ENCODE results near the gene CREB3L2. TPM values are rescaled to one million over a fixed set of nuclear protein-coding genes. Genes with fewer than 3 reads are reported as not detected.
"Not testable (repeated sequence)": the region's sequence is repeated elsewhere in the genome, so short reads cannot be mapped to it uniquely, and the experiment has no call there.

Gene CREB3L2
- polyA plus RNA-seq, 4 donors = 42.3 to 53.0 (median 49.4) TPM

- no peak for DNase-seq (ENCODE audit: low read depth in 4 of 4, low spot score in 2 of 4)
Measured at GRCh38 chr7:137850571-137850970, 151.3 kb downstream of the CREB3L2 start.

DNA sequence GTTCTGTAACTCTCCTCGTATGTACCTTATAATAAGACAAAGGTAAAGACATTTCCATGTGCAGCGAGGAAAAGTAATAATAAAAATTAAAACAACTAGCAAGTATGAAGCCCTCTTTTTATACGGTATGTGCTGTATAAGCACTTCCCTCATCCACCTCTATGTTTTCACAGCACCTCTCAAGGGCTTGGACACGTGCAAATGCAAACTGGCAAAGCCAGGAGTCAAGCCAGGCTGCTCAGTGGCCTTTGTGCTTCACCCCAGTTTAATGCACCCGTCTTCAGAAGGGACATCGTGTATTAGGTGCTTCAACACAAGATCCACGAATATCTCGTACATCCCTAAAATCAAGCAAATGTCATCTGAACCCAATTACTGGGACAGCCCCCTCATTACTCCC lies 153.8 kb downstream of the CREB3L2 start:
- no peak for DNase-seq (ENCODE audit: low read depth in 4 of 4, low spot score in 2 of 4)

DNA sequence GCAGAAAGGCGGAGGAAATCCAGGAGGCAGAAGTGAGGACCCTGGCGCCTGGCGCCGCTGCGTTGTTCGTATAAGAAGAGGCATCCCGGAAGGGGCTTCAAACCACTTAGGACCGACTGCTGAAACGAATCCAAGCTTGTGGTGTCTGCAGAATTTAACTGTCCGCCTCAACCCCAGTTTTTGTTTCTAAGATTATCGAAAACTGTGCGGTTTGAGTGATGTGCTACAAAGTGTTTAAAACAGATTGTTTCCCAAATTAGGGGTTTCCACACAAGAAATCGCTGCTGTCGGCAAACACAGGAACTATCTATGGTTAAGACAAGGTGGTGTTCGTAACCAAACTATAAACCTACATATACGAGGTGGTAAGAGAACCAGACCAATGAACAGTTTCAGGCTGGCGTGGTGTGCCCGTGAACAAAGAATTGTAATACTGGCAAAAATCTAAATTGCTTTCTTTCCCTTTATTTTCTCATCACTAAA lies 154.3 kb downstream of the CREB3L2 start:
- DNase-seq (ENCODE audit: low read depth in 4 of 4, low spot score in 2 of 4) = no peak

DNA sequence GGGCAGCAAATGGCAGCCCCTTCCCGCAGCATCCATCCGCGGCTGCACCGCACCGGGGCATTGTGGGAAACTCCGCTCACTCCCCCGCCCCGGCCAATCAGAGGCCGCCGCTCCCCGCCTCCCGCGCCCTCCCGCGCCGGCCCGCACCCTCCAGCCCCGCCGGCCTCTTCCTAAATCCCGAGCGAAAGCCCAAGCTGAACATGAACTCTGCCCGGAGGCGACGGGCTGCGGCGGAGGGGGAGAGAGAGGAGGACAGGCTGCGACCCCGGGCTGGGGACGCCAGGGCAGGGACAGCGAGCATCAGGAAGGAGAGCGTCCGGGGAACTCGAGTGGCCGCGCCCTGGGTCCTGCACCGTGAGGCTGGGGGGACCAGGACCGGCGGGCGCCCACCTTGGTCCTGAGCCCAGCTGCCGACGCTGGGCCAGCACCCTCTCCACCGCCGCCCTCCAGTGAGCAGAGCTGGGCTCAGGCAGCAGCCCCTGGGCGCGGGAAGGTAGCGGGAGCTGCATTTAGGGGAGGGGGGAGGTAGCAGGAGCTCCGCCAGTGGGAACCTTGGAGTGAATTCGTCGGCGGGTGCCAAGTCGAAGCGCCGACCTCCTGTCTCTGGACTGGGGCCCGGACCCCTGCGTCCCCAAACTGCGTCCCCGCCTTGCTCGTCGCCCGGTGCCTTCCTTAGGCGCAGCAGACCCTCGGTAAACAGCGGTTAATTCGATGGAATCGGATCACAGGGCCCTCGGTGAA lies 154.9 kb downstream of the CREB3L2 start, which contains the start of gene DGKI:
DGKI (minus strand) TSS at position 148 of the 741 bp plus-strand sequence.
- no peak for DNase-seq (ENCODE audit: low read depth in 4 of 4, low spot score in 2 of 4)

- DNase-seq (ENCODE audit: low read depth in 4 of 4, low spot score in 2 of 4) = no peak
Measured at GRCh38 chr7:137846549-137846826, 155.4 kb downstream of the CREB3L2 start.

GRCh38 chr7:137844677-137845425 lies 157.0 kb downstream of the CREB3L2 start:
- DNase-seq (ENCODE audit: low read depth in 4 of 4, low spot score in 2 of 4) = no peak

- no peak for DNase-seq (ENCODE audit: low read depth in 4 of 4, low spot score in 2 of 4)
Measured at GRCh38 chr7:137839903-137840779, 161.7 kb downstream of the CREB3L2 start.

GRCh38 chr7:137838706-137839315 lies 163.1 kb downstream of the CREB3L2 start:
- no peak for DNase-seq (ENCODE audit: low read depth in 4 of 4, low spot score in 2 of 4)

- DNase-seq (ENCODE audit: low read depth in 4 of 4, low spot score in 2 of 4) = no peak
Measured at GRCh38 chr7:137836541-137836940, 165.3 kb downstream of the CREB3L2 start.

- DNase-seq (ENCODE audit: low read depth in 4 of 4, low spot score in 2 of 4) = no peak
Measured at GRCh38 chr7:137836113-137836509, 165.8 kb downstream of the CREB3L2 start.

DNA sequence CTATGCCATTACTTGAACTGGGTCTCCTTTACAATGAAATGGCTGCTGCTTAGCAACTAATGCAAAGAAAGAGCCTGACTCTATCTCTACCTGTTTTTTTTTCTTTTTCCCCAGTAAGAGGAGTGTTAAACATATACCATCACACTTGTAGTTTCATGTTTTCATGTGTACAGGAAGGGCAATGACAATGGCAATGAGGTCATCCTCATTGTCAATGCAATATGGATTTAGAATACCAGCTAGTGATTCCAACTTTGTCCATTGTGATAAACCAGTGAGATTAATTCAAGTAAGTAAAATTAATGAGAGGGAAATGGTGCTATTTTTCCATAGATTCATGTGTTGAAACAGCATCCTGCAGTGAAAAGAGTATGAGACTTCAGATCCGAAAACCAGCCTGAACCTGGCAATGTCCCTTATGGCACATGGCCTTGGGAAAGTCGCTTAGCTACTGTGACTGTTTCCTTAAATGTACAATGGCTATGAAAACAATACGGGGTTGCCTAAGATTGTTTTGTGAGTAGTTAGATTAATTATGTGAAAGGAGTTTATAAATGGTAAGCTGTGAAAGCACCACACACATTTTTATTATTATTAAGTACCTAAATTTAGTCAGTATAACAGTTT lies 166.3 kb downstream of the CREB3L2 start:
- DNase-seq (ENCODE audit: low read depth in 4 of 4, low spot score in 2 of 4) = no peak

- DNase-seq (ENCODE audit: low read depth in 4 of 4, low spot score in 2 of 4) = no peak
Measured at GRCh38 chr7:137834552-137834951, 167.3 kb downstream of the CREB3L2 start.

GRCh38 chr7:137832990-137833389 lies 168.9 kb downstream of the CREB3L2 start:
- DNase-seq (ENCODE audit: low read depth in 4 of 4, low spot score in 2 of 4) = not testable (repeated sequence)

GRCh38 chr7:137832382-137832781 lies 169.5 kb downstream of the CREB3L2 start:
- DNase-seq (ENCODE audit: low read depth in 4 of 4, low spot score in 2 of 4) = no peak

DNA sequence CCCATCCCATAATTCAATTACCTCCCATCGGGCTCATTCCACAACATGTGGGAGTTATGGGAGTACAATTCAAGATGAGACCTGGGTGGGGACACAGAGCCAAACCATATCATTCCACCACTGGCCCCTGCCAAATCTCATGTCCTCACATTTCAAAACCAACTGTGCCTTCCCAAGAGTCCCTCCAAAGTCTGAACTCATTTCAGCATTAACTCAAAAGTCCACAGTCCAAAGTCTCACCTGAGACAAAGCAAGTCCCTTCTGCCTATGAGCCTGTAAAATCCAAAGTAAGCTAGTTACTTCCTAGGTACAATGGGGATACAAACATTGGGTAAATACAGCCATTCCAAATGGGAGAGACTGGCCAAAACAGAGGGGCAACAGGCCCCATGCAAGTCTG lies 170.3 kb downstream of the CREB3L2 start:
- not testable (repeated sequence) for DNase-seq (ENCODE audit: low read depth in 4 of 4, low spot score in 2 of 4)

DNA sequence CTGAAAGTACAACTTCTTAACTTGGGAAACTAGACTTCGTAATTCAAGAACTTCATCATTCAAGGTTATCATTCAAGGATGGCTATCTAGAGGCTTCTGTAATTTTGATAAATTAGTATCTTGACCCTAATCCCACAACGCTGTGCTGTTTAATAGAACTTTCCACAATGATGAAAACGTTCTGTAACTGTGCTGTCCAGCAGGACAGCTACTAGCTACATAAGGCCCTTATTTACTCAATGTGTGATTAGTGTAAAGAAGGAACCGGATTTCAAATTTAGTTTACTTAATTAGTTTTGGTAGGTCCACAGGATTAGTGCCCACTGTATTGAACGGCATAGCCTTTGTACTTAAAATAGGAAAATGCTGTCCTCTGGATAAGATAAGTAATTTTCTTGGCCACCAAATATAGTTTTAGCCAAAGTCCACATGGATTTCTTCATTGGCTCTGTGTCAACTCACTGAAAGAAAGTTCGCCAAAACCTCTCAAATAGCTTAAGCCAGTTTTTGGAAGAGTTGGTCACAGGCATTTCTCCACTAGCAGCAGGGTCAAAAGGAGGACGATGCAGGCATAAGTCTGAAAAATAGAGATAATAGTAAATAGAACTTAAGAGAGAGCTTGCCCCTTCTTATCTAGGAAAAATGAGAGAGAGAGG lies 172.4 kb downstream of the CREB3L2 start:
- DNase-seq (ENCODE audit: low read depth in 4 of 4, low spot score in 2 of 4) = no peak

DNA sequence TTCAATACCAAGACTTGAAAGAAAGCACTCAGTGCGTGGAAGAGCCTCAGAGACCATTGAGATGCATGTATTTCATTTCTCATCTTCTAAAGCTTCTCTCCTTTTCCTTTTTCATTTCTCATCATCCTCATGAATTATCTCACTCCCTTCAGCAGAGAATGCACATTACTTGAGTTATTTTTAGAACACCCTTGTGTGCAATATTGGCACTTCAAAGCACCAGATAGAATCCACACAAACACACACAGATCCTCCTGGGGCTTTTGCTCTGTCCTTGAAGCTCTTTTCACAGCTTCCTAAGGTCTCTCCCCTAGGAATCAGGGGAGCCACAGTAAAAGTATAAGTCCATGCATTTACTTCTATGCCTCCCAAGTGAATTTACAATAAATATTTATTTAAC lies 173.4 kb downstream of the CREB3L2 start:
- no peak for DNase-seq (ENCODE audit: low read depth in 4 of 4, low spot score in 2 of 4)

GRCh38 chr7:137825489-137825888 lies 176.4 kb downstream of the CREB3L2 start:
- DNase-seq (ENCODE audit: low read depth in 4 of 4, low spot score in 2 of 4) = no peak
